Measurements from ENCODE around the gene IQSEC3. TPM values are rescaled to one million over a fixed set of nuclear protein-coding genes. Genes with fewer than 3 reads are reported as not detected.

The IQSEC3 gene
- total RNA-seq, 1 experiment from 2014 or later = 0.55 TPM

GRCh38 chr12:212715-213526, 146.4 kb downstream of the IQSEC3 start:
- no peak for DNase-seq
- H3K4me1 ChIP-seq (ENCODE audit: insufficient read depth, low read length) = 0 out of 2 replicates have a peak, but pooled peaks cover 4% of the 10 kb centered on the region
- no peak overlapping the region for H3K27ac Mint-ChIP-seq
- no peak overlapping the region for H4K5ac ChIP-seq (ENCODE audit: insufficient read length, low read depth, low read length)
- H4K91ac ChIP-seq (ENCODE audit: insufficient read length, low read depth, low read length) = no peak overlapping the region
- H3K27me3 Mint-ChIP-seq (ENCODE audit: low read depth) = peaks cover 95% of the 10 kb centered on the region
- H2BK5ac ChIP-seq (ENCODE audit: insufficient read length, low read length) = no peak overlapping the region
- no peak overlapping the region for H2BK15ac ChIP-seq (ENCODE audit: low read depth, low read length)
- no CpG with 5 or more reads among the region's 22 CpGs for WGBS (ENCODE audit: extremely low coverage, insufficient read length, low lambda C conversion rate)
- no peaks in the 10 kb centered on the region for H3K79me1 ChIP-seq (ENCODE audit: insufficient read depth, low read depth, low read length, poor library complexity, severe bottlenecking)
- no peaks in the 10 kb centered on the region for H3K79me2 ChIP-seq (ENCODE audit: insufficient read depth, low read length)
- no peaks in the 10 kb centered on the region for H4K20me1 ChIP-seq (ENCODE audit: control insufficient read depth, insufficient read depth, insufficient read length)
- no peak overlapping the region for H2AFZ ChIP-seq (ENCODE audit: low read length)
- H3K23ac ChIP-seq (ENCODE audit: insufficient read length, low read depth, low read length) = no peak overlapping the region
- H3K27me3 ChIP-seq (ENCODE audit: insufficient read depth, low read length) = peaks cover 4% of the 10 kb centered on the region; the same call in 1 of the 2 replicates
- H2BK120ac ChIP-seq (ENCODE audit: low read depth, low read length, poor library complexity, severe bottlenecking) = no peak overlapping the region
- no peak overlapping the region for H3K4me2 ChIP-seq (ENCODE audit: insufficient read depth, insufficient read length, low read length)
- no peak overlapping the region for H3K56ac ChIP-seq (ENCODE audit: insufficient read length, low read depth, low read length)
- no peak overlapping the region for H2BK12ac ChIP-seq (ENCODE audit: insufficient read length, low read depth, low read length)
- no peak overlapping the region for H3K27ac ChIP-seq (ENCODE audit: insufficient read length, low read depth, low read length)
- 0 out of 2 replicates have a peak overlapping the region, but pooled peaks have one; percentile 45 for H3K14ac ChIP-seq (ENCODE audit: insufficient read depth, low read length)
- no peak overlapping the region for H2AK5ac ChIP-seq (ENCODE audit: insufficient read length, low read length)
- no peak overlapping the region for H3T11ph ChIP-seq (ENCODE audit: low read length)
- H3K9me3 ChIP-seq (ENCODE audit: control insufficient read depth, low read depth, low read length) = no peaks in the 10 kb centered on the region
- H3K23me2 ChIP-seq (ENCODE audit: insufficient read length, low read depth, low read length, poor library complexity, severe bottlenecking) = no peaks in the 10 kb centered on the region
- no peak overlapping the region for H3K18ac ChIP-seq (ENCODE audit: insufficient read length, low read depth, low read length)
- no peak for TF ChIP-seq CTCF (conservative IDR thresholded peaks at IDR 0.05)
- H3K4ac ChIP-seq (ENCODE audit: low read depth, low read length) = no peak overlapping the region
- peaks cover 29 to 36% of the 10 kb centered on the region in 2 experiments for H3K4me1 Mint-ChIP-seq
- no peak overlapping the region for H3K9ac ChIP-seq (ENCODE audit: extremely low read depth, insufficient read length, low read length)
- H3K9me3 Mint-ChIP-seq = no peaks in the 10 kb centered on the region; a peak in 2 of 5 replicates
- no peak overlapping the region; a peak in 1 of 5 replicates for H3K4me3 Mint-ChIP-seq
- H4K8ac ChIP-seq (replicated peaks; ENCODE audit: insufficient read length, low read depth, low read length) = no peak overlapping the region
- H3K36me3 Mint-ChIP-seq (ENCODE audit: insufficient read depth in 1 of 3, low read depth in 3 of 3) = no peaks in the 10 kb centered on the region
- no peak overlapping the region for H2BK20ac ChIP-seq (ENCODE audit: low read depth, low read length, poor library complexity, severe bottlenecking)

All from H9 (cell line).